ENCODE measurements around the gene LIMS2.

- TF ChIP-seq CTCF (IDR thresholded peaks at IDR 0.05; ENCODE audit: insufficient read depth, low read length, poor library complexity, severe bottlenecking) (no peak), EZH2phosphoT487 (conservative IDR thresholded peaks at IDR 0.05; ENCODE audit: low read length) (no peak)
Measured at GRCh38 chr2:127670055-127670956, 5.0 kb downstream of the LIMS2 start.
